BJ (cell line): ENCODE measurements around the gene ACKR2. TPM values are rescaled to one million over a fixed set of nuclear protein-coding genes. Genes with fewer than 3 reads are reported as not detected.
"Not testable (repeated sequence)": the region's sequence is repeated elsewhere in the genome, so short reads cannot be mapped to it uniquely, and the experiment has no call there.

ENCODE experiments used
- CTCF ChIA-PET: fragments of 350-600 bp; formaldehyde crosslinking; extraction: SDS; loops from one replicate; lab custom pipeline; 2021; ENCODE audit warnings: antibody characterized with exemption, inconsistent platforms; lab: Yijun Ruan, JAX
- POLR2A ChIA-PET: fragments of 300-600 bp; sonication (Branson Sonifier 250); formaldehyde crosslinking; extraction: SDS; loops from one replicate; lab custom pipeline; 2021; ENCODE audit warnings: antibody characterized with exemption; lab: Charles Lee
- DNase-seq: peaks from one replicate; pipeline ENCODE4 v3.0.0-alpha.2; 2011; ENCODE audit warnings: low read depth
- H3K27me3 ChIP-seq: 2 replicates; pipeline ENCODE4 v1.6.0; 2011; ENCODE audit warnings: low read length; ENCODE audit not compliant: control insufficient read depth, insufficient read depth
- H3K36me3 ChIP-seq: 2 replicates; pipeline ENCODE4 v1.5.1; 2011; ENCODE audit warnings: low read length; ENCODE audit not compliant: control insufficient read depth, insufficient read depth
- H3K4me3 ChIP-seq: 2 replicates; pipeline ENCODE4 v1.5.1; 2011; ENCODE audit warnings: low read depth, mild to moderate bottlenecking, control low read depth, low read length
- CTCF ChIP-seq: IDR thresholded peaks from 2 replicates; pipeline ENCODE4 v1.5.1; 2011; ENCODE audit warnings: low read depth, mild to moderate bottlenecking, control low read depth, inconsistent platforms, low read length, moderate library complexity; ENCODE audit not compliant: insufficient read depth
- polyA plus RNA-seq: library from polyadenylated mRNA; depleted of rRNA; stranded (reverse); fragments of >200 nt; gene quantifications from 2 replicates; pipeline ENCODE4 v1.2.3, GENCODE V29; 2011

The ACKR2 gene
- polyA plus RNA-seq, 1 experiment, result 0.15 TPM

DNA sequence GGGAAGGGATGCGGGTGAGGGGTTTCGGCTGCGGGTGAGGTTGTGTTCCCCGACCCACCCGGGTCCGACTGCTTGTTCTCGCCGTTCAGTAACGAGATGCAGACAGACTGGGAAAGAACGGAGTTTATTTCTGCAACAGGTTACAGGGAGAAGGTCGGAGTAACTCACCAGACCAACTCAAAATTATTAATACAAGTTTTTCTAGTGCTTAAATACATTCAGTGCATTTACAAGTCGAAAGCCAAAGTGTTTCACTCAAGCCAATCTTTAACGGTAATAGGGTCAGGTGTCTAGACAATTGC is 4.5 kb upstream of the ACKR2 start:
- DNase-seq, result no peak
- CTCF ChIA-PET, result interaction anchor here (1.2 kb wide), 1 partner anchor 25 kb away, joined by 6 read pairs; no protein-coding TSS in a partner anchor

GRCh38 chr3:42805141-42805821 is 4.0 kb upstream of the ACKR2 start:
- Histone ChIP-seq H3K27me3 (no peaks in the 10 kb centered on the region; the same call in 1 of the 2 replicates), H3K4me3 (peak overlapping the region; percentile 90; the same call in 1 of the 2 replicates), H3K36me3 (no peaks in the 10 kb centered on the region)
- POLR2A ChIA-PET, result no interaction called here
- CTCF ChIA-PET, result interaction anchor here (0.7 to 1.4 kb wide), 3 partner anchors 25 to 34 kb away, joined by 3 to 6 read pairs (median 3); no protein-coding TSS in a partner anchor
- no peak for TF ChIP-seq CTCF
- no peak for DNase-seq

More for the DNA sequence above, 4.5 kb upstream of the ACKR2 start:
- TF ChIP-seq CTCF, result no peak
- Histone ChIP-seq H3K36me3 (no peaks in the 10 kb centered on the region), H3K4me3 (peak overlapping the region; percentile 90), H3K27me3 (no peaks in the 10 kb centered on the region; the same call in 1 of the 2 replicates)
- POLR2A ChIA-PET, result no interaction called here

GRCh38 chr3:42807929-42808328 is 1.3 kb upstream of the ACKR2 start:
- no peaks in the 10 kb centered on the region; the same call in 1 of the 2 replicates for H3K27me3 ChIP-seq
- ChIA-PET POLR2A (no interaction called here), CTCF (interaction anchor here (2.3 kb wide), 1 partner anchor 28 kb away, joined by 7 read pairs; no protein-coding TSS in a partner anchor)
- no peaks in the 10 kb centered on the region for H3K36me3 ChIP-seq
- no peak for TF ChIP-seq CTCF
- DNase-seq, result no peak
- no peak overlapping the region for H3K4me3 ChIP-seq

- CTCF ChIA-PET, result interaction anchor here (1.8 kb wide), 1 partner anchor 21 kb away, joined by 4 read pairs; no protein-coding TSS in a partner anchor
- DNase-seq, H3K36me3 ChIP-seq, H3K4me3 ChIP-seq, H3K27me3 ChIP-seq, POLR2A ChIA-PET: not testable (repeated sequence)
These were observed 1.5 kb downstream of the ACKR2 start for GRCh38 chr3:42810706-42811105.

GRCh38 chr3:42811118-42811883 is 2.1 kb downstream of the ACKR2 start:
- H3K27me3 ChIP-seq, POLR2A ChIA-PET, H3K4me3 ChIP-seq, DNase-seq, CTCF ChIA-PET, H3K36me3 ChIP-seq: not testable (repeated sequence)

- Histone ChIP-seq H3K27me3 (peaks cover 3% of the 10 kb centered on the region), H3K4me3 (no peak overlapping the region), H3K36me3 (no peaks in the 10 kb centered on the region)
- POLR2A ChIA-PET, result no interaction called here
- DNase-seq, result no peak
- TF ChIP-seq CTCF, result no peak
- CTCF ChIA-PET, result no interaction called here
These were observed 5.0 kb downstream of the ACKR2 start for GRCh38 chr3:42814246-42814645.
